ENCODE results near the gene PXYLP1.

Gene PXYLP1

GRCh38 chr3:141280086-141280485 lies 48.5 kb downstream of the PXYLP1 start:
- no peak overlapping the region for H3K4me3 ChIP-seq (ENCODE audit: low read depth in 1 of 2, low read length in 2 of 2)
- DNase-seq (no peak), ATAC-seq (ENCODE audit: insufficient read depth, low read depth) (no peak)
- peaks cover 3% of the 10 kb centered on the region; the same call in 1 of the 2 replicates for H4K20me1 ChIP-seq (ENCODE audit: insufficient read depth, low read length)
- TF ChIP-seq, protein P1, sequence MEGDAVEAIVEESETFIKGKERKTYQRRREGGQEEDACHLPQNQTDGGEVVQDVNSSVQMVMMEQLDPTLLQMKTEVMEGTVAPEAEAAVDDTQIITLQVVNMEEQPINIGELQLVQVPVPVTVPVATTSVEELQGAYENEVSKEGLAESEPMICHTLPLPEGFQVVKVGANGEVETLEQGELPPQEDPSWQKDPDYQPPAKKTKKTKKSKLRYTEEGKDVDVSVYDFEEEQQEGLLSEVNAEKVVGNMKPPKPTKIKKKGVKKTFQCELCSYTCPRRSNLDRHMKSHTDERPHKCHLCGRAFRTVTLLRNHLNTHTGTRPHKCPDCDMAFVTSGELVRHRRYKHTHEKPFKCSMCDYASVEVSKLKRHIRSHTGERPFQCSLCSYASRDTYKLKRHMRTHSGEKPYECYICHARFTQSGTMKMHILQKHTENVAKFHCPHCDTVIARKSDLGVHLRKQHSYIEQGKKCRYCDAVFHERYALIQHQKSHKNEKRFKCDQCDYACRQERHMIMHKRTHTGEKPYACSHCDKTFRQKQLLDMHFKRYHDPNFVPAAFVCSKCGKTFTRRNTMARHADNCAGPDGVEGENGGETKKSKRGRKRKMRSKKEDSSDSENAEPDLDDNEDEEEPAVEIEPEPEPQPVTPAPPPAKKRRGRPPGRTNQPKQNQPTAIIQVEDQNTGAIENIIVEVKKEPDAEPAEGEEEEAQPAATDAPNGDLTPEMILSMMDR (IDR thresholded peaks at IDR 0.05; ENCODE audit: borderline replicate concordance, extremely low read depth, low read length, poor library complexity, severe bottlenecking): no peak
- TF ChIP-seq EZH2 (IDR thresholded peaks at IDR 0.05; ENCODE audit: borderline replicate concordance, low read depth, low read length, severe bottlenecking): no peak
- H3K9ac ChIP-seq (ENCODE audit: low read depth, low read length): no peak overlapping the region
- no peak overlapping the region for H2AFZ ChIP-seq (ENCODE audit: low read depth, low read length)
- no peak overlapping the region; the same call in 1 of the 2 replicates for H3K27ac ChIP-seq (ENCODE audit: low read length)
- H3K36me3 ChIP-seq (ENCODE audit: insufficient read depth, low read length): peaks cover 97% of the 10 kb centered on the region
- H3K4me2 ChIP-seq (ENCODE audit: insufficient read depth, low read length): no peak overlapping the region
- H3K27me3 ChIP-seq (ENCODE audit: insufficient read depth, low read length, poor library complexity): no peaks in the 10 kb centered on the region
- peaks cover 3% of the 10 kb centered on the region; the same call in 1 of the 2 replicates for H3K4me1 ChIP-seq (ENCODE audit: insufficient read depth, low read length)
- peaks cover 53% of the 10 kb centered on the region for H3K79me2 ChIP-seq (ENCODE audit: insufficient read depth, low read length)
- H3K9me3 ChIP-seq (ENCODE audit: insufficient read depth, low read length, severe bottlenecking): no peaks in the 10 kb centered on the region

- ATAC-seq (ENCODE audit: insufficient read depth, low read depth) (no peak), DNase-seq (no peak)
- Histone ChIP-seq H3K4me2 (ENCODE audit: insufficient read depth, low read length) (no peak overlapping the region), H3K79me2 (ENCODE audit: insufficient read depth, low read length) (peaks cover 48% of the 10 kb centered on the region), H4K20me1 (ENCODE audit: insufficient read depth, low read length) (peaks cover 3% of the 10 kb centered on the region; the same call in 1 of the 2 replicates), H3K36me3 (ENCODE audit: insufficient read depth, low read length) (peaks cover 97% of the 10 kb centered on the region), H3K4me3 (ENCODE audit: low read depth in 1 of 2, low read length in 2 of 2) (no peak overlapping the region), H3K27ac (ENCODE audit: low read length) (peak overlapping the region; percentile 35; the same call in 1 of the 2 replicates), H3K4me1 (ENCODE audit: insufficient read depth, low read length) (no peaks in the 10 kb centered on the region), H3K9ac (ENCODE audit: low read depth, low read length) (no peak overlapping the region), H2AFZ (ENCODE audit: low read depth, low read length) (no peak overlapping the region), H3K9me3 (ENCODE audit: insufficient read depth, low read length, severe bottlenecking) (no peaks in the 10 kb centered on the region), H3K27me3 (ENCODE audit: insufficient read depth, low read length, poor library complexity) (no peaks in the 10 kb centered on the region)
- no peak for TF ChIP-seq EZH2 (IDR thresholded peaks at IDR 0.05; ENCODE audit: borderline replicate concordance, low read depth, low read length, severe bottlenecking)
- TF ChIP-seq, protein P1 (IDR thresholded peaks at IDR 0.05; ENCODE audit: borderline replicate concordance, extremely low read depth, low read length, poor library complexity, severe bottlenecking): no peak
Measured at GRCh38 chr3:141280690-141281089, 49.1 kb downstream of the PXYLP1 start.

DNA sequence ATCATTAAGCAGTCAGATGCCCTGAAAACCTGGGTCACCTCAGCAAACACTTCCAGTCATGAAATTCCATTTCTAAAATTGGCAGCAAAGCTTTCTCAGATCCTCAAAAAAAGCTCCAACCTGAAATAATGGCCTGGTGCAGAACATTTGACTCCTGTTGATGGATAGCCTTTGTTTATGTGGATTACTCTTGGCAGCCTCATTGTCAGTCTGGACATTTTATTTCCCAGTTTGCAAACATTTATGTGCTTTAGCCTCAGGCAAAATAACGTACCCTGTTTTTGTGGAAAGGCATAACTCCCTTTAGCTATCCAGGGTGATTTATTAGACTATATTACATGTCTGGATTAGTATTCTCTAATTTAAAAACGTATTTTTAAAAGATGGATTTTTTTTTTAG lies 53.9 kb downstream of the PXYLP1 start:
- no peak for TF ChIP-seq EZH2 (IDR thresholded peaks at IDR 0.05; ENCODE audit: borderline replicate concordance, low read depth, low read length, severe bottlenecking)
- TF ChIP-seq, protein P1 (IDR thresholded peaks at IDR 0.05; ENCODE audit: borderline replicate concordance, extremely low read depth, low read length, poor library complexity, severe bottlenecking): no peak
- Histone ChIP-seq H3K27ac (ENCODE audit: low read length) (no peak overlapping the region), H3K4me2 (ENCODE audit: insufficient read depth, low read length) (no peak overlapping the region), H3K36me3 (ENCODE audit: insufficient read depth, low read length) (peaks cover 97% of the 10 kb centered on the region), H3K4me1 (ENCODE audit: insufficient read depth, low read length) (peaks cover 6% of the 10 kb centered on the region), H3K9ac (ENCODE audit: low read depth, low read length) (no peak overlapping the region), H3K9me3 (ENCODE audit: insufficient read depth, low read length, severe bottlenecking) (no peaks in the 10 kb centered on the region), H3K4me3 (ENCODE audit: low read depth in 1 of 2, low read length in 2 of 2) (no peak overlapping the region), H2AFZ (ENCODE audit: low read depth, low read length) (no peak overlapping the region), H3K79me2 (ENCODE audit: insufficient read depth, low read length) (peaks cover 30% of the 10 kb centered on the region), H4K20me1 (ENCODE audit: insufficient read depth, low read length) (no peaks in the 10 kb centered on the region), H3K27me3 (ENCODE audit: insufficient read depth, low read length, poor library complexity) (no peaks in the 10 kb centered on the region)
- ATAC-seq (ENCODE audit: insufficient read depth, low read depth) (no peak), DNase-seq (no peak)

All from DND-41 (cell line).